DND-41 (cell line): ENCODE results near the gene RNASE13.

Source experiments
- ATAC-seq: fragments of 200-7000 bp; cut with Tn5 transposase; 3 replicates; pipeline ENCODE4 v1.9.1; 2021; ENCODE audit warnings: low read depth; ENCODE audit not compliant: insufficient read depth
- DNase-seq: peaks from one replicate; pipeline ENCODE4 v3.0.0-alpha.2; 2020
- H2AFZ ChIP-seq: 2 replicates; pipeline ENCODE4 v1.6.0; 2012; ENCODE audit warnings: low read depth, low read length
- H3K27ac ChIP-seq: 2 replicates; pipeline ENCODE4 v1.5.1; 2012; ENCODE audit warnings: low read length, inconsistent platforms
- H3K27me3 ChIP-seq: fragments of 200-600 bp; sonication (generic); 2 replicates; pipeline ENCODE4 v1.6.0; 2012; ENCODE audit warnings: low read length, mild to moderate bottlenecking, inconsistent platforms; ENCODE audit not compliant: insufficient read depth, poor library complexity
- H3K36me3 ChIP-seq: 2 replicates; pipeline ENCODE4 v1.5.1; 2012; ENCODE audit warnings: low read length, inconsistent platforms; ENCODE audit not compliant: insufficient read depth
- H3K4me1 ChIP-seq: 2 replicates; pipeline ENCODE4 v1.5.1; 2012; ENCODE audit warnings: mild to moderate bottlenecking, low read length; ENCODE audit not compliant: insufficient read depth
- H3K4me2 ChIP-seq: 2 replicates; pipeline ENCODE4 v1.6.0; 2012; ENCODE audit warnings: mild to moderate bottlenecking, moderate library complexity, low read length, inconsistent platforms; ENCODE audit not compliant: insufficient read depth
- H3K4me3 ChIP-seq, 2 experiments: fragments of 200-600 bp in 1 of 2; shearing (Covaris generic) in 1 of 2; 2 replicates each; pipeline ENCODE4 v1.5.1; 2012 to 2016; ENCODE audit warnings: inconsistent platforms in 2 of 2, low read length in 2 of 2, mild to moderate bottlenecking in 2 of 2, low read depth in 1 of 2, moderate library complexity in 1 of 2
- H3K79me2 ChIP-seq: 2 replicates; pipeline ENCODE4 v1.6.0; 2012; ENCODE audit warnings: low read length, inconsistent platforms; ENCODE audit not compliant: insufficient read depth
- H3K9ac ChIP-seq: 2 replicates; pipeline ENCODE4 v1.6.0; 2012; ENCODE audit warnings: low read depth, mild to moderate bottlenecking, inconsistent platforms, low read length, moderate library complexity
- H3K9me3 ChIP-seq: 2 replicates; pipeline ENCODE4 v1.5.1; 2012; ENCODE audit warnings: low read length, moderate library complexity, mild to moderate bottlenecking, inconsistent platforms; ENCODE audit not compliant: insufficient read depth, severe bottlenecking
- H4K20me1 ChIP-seq: 2 replicates; pipeline ENCODE4 v1.6.0; 2012; ENCODE audit warnings: low read length; ENCODE audit not compliant: insufficient read depth
- CTCF ChIP-seq: IDR thresholded peaks from 2 replicates; pipeline ENCODE4 v1.5.1; 2012; ENCODE audit warnings: borderline replicate concordance, low read length, moderate library complexity, mild to moderate bottlenecking; ENCODE audit not compliant: poor library complexity, severe bottlenecking; ENCODE audit errors: extremely low read depth
- EZH2 ChIP-seq: IDR thresholded peaks from 3 replicates; pipeline ENCODE4 v1.6.1; 2012; ENCODE audit warnings: borderline replicate concordance, low read depth, mild to moderate bottlenecking, moderate library complexity, low read length, inconsistent platforms; ENCODE audit not compliant: severe bottlenecking

Gene RNASE13

GRCh38 chr14:20998674-20999366 lies 35.8 kb downstream of the RNASE13 start, which contains the start of gene SLC39A2:
Gene SLC39A2 (plus strand): TSS chr14:20999293. CDS start chr14:20999447, 154 bp downstream.
- H3K4me3 ChIP-seq: no peak within 1 kb of the TSS
- H3K9me3 ChIP-seq: no peaks in the 10 kb centered on the region
- no peak within 1 kb of the TSS for H3K4me2 ChIP-seq
- no peak for TF ChIP-seq EZH2
- no peak for TF ChIP-seq CTCF
- no peaks in the 10 kb centered on the region for H3K79me2 ChIP-seq
- peaks cover 4% of the 10 kb centered on the region; the same call in 1 of the 2 replicates for H4K20me1 ChIP-seq
- ATAC-seq (peak; percentile 50; the same call in 1 of the 3 replicates), DNase-seq (no peak)
- H3K4me1 ChIP-seq: no peaks in the 10 kb centered on the region
- H3K36me3 ChIP-seq: peaks cover 36% of the 10 kb centered on the region
- no peak within 1 kb of the TSS for H2AFZ ChIP-seq
- H3K27me3 ChIP-seq: no peaks in the 10 kb centered on the region
- no peak within 1 kb of the TSS for H3K9ac ChIP-seq
- H3K27ac ChIP-seq: no peak within 1 kb of the TSS

- no peak for TF ChIP-seq CTCF
- TF ChIP-seq EZH2: no peak
- Histone ChIP-seq H2AFZ (no peak overlapping the region), H3K4me3 (no peak overlapping the region), H3K27ac (no peak overlapping the region), H3K9ac (no peak overlapping the region), H3K36me3 (peaks cover 42% of the 10 kb centered on the region), H4K20me1 (peaks cover 4% of the 10 kb centered on the region; the same call in 1 of the 2 replicates), H3K4me1 (no peaks in the 10 kb centered on the region), H3K27me3 (no peaks in the 10 kb centered on the region), H3K79me2 (no peaks in the 10 kb centered on the region), H3K4me2 (no peak overlapping the region), H3K9me3 (no peaks in the 10 kb centered on the region)
- DNase-seq: no peak
- 0 out of 3 replicates have a peak, but pooled peaks have one; percentile 12 for ATAC-seq
These were observed 36.5 kb downstream of the RNASE13 start for GRCh38 chr14:20998139-20998538.

- H3K36me3 ChIP-seq: peaks cover 48% of the 10 kb centered on the region
- no peak overlapping the region for H3K27ac ChIP-seq
- no peak overlapping the region for H3K4me2 ChIP-seq
- no peak overlapping the region for H3K4me3 ChIP-seq
- DNase-seq (peak; percentile 20), ATAC-seq (peak; percentile 64)
- H3K4me1 ChIP-seq: no peaks in the 10 kb centered on the region
- peaks cover 4% of the 10 kb centered on the region; the same call in 1 of the 2 replicates for H4K20me1 ChIP-seq
- no peak overlapping the region for H2AFZ ChIP-seq
- no peaks in the 10 kb centered on the region for H3K9me3 ChIP-seq
- no peaks in the 10 kb centered on the region for H3K27me3 ChIP-seq
- H3K79me2 ChIP-seq: 0 out of 2 replicates have a peak, but pooled peaks cover 1% of the 10 kb centered on the region
- TF ChIP-seq CTCF (no peak), EZH2 (no peak)
- H3K9ac ChIP-seq: no peak overlapping the region
These were observed 37.0 kb downstream of the RNASE13 start for GRCh38 chr14:20997564-20997963.
